GM23248 (cell line): Measurements from ENCODE around the gene EEA1. TPM values are rescaled to one million over a fixed set of nuclear protein-coding genes. Genes with fewer than 3 reads are reported as not detected.
A peak's percentile ranks its signal among the peaks of the same experiment; 100 is the strongest.
"Not testable (repeated sequence)": the region's sequence is repeated elsewhere in the genome, so short reads cannot be mapped to it uniquely, and the experiment has no call there.

Experiments
- DNase-seq: peaks from one replicate; pipeline ENCODE4 v3.0.0-alpha.2; 2015
- H2AFZ ChIP-seq: fragments of 200-600 bp; sonication (generic); 2 replicates; pipeline ENCODE4 v1.6.1; 2016; ENCODE audit warnings: antibody characterized with exemption
- H3F3A ChIP-seq: fragments of 200-600 bp; sonication (generic); 2 replicates; pipeline ENCODE4 v1.6.1; 2016; ENCODE audit warnings: mild to moderate bottlenecking, antibody characterized with exemption, mixed run types; ENCODE audit not compliant: insufficient read depth
- H3K27ac ChIP-seq: fragments of 200-600 bp; sonication (generic); 2 replicates; pipeline ENCODE4 v1.5.1; 2016; ENCODE audit warnings: mild to moderate bottlenecking
- H3K27me3 ChIP-seq: fragments of 200-600 bp; sonication (generic); replicated peaks from 2 replicates; pipeline ENCODE4 v1.6.1; 2016; ENCODE audit warnings: mild to moderate bottlenecking; ENCODE audit not compliant: insufficient read depth
- H3K36me3 ChIP-seq: fragments of 200-600 bp; sonication (generic); 2 replicates; pipeline ENCODE4 v1.6.1; 2016; ENCODE audit warnings: low read depth, mild to moderate bottlenecking
- H3K4me1 ChIP-seq: fragments of 200-600 bp; sonication (generic); 2 replicates; pipeline ENCODE4 v1.6.1; 2016; ENCODE audit warnings: mild to moderate bottlenecking; ENCODE audit not compliant: insufficient read depth
- H3K4me2 ChIP-seq: fragments of 200-600 bp; sonication (generic); one replicate; pipeline ENCODE4 v1.6.1; 2016; ENCODE audit warnings: mild to moderate bottlenecking; ENCODE audit not compliant: unreplicated experiment
- H3K4me3 ChIP-seq: fragments of 200-600 bp; sonication (generic); 2 replicates; pipeline ENCODE4 v1.5.1; 2016; ENCODE audit warnings: mild to moderate bottlenecking
- H3K79me2 ChIP-seq: fragments of 200-600 bp; sonication (generic); 2 replicates; pipeline ENCODE4 v1.6.1; 2016; ENCODE audit warnings: mild to moderate bottlenecking; ENCODE audit not compliant: insufficient read depth
- H3K9ac ChIP-seq: fragments of 200-600 bp; sonication (generic); 2 replicates; pipeline ENCODE4 v1.6.1; 2016; ENCODE audit warnings: mild to moderate bottlenecking
- H3K9me2 ChIP-seq: fragments of 200-600 bp; sonication (generic); 2 replicates; pipeline ENCODE4 v1.6.1; 2016; ENCODE audit warnings: mixed run types, mild to moderate bottlenecking, moderate library complexity; ENCODE audit not compliant: insufficient read depth
- H3K9me3 ChIP-seq: fragments of 200-600 bp; sonication (generic); one replicate; pipeline ENCODE4 v1.6.1; 2017; ENCODE audit warnings: low read depth
- H4K20me1 ChIP-seq: fragments of 200-600 bp; sonication (generic); 2 replicates; pipeline ENCODE4 v1.6.0; 2016; ENCODE audit not compliant: insufficient read depth
- EZH2 ChIP-seq: fragments of 200-600 bp; sonication (generic); IDR thresholded peaks from 2 replicates; pipeline ENCODE4 v1.6.1; 2018; ENCODE audit warnings: antibody characterized with exemption, mild to moderate bottlenecking; ENCODE audit not compliant: insufficient read depth, poor library complexity, severe bottlenecking
- EZH2phosphoT487 ChIP-seq: fragments of 200-600 bp; sonication (generic); IDR thresholded peaks from 2 replicates; pipeline ENCODE4 v1.6.1; 2018; ENCODE audit warnings: antibody characterized with exemption, moderate library complexity, mild to moderate bottlenecking, low read depth; ENCODE audit not compliant: insufficient read depth
- WGBS, 2 experiments: methylation state at CpG; one replicate each; pipeline ENCODE4 v1.1.6; 2015 to 2017; ENCODE audit warnings: low lambda C conversion rate in 2 of 2, low coverage in 1 of 2; ENCODE audit errors: missing lambda C conversion rate in 2 of 2; 5-methylcytosine and 5-hydroxymethylcytosine counted together
- in situ Hi-C: fragments of 300-500 bp; cut with MboI; formaldehyde crosslinking; loops from 2 replicates; pipeline ENCODE4 v1.15.0; 2020
- polyA plus RNA-seq: library from polyadenylated mRNA; unstranded; fragments of >200 nt; fragmentation: Nextera tagmentation; extraction: Ambion mirVana; gene quantifications from 2 replicates; pipeline ENCODE4 v1.2.1, GENCODE V29; 2016
- total RNA-seq: library from RNA; depleted of rRNA; stranded (reverse); fragments of >200 nt; shearing (Covaris generic); gene quantifications from 2 replicates; pipeline ENCODE4 v1.2.3, GENCODE V29; 2014

The EEA1 gene
- total and polyA plus RNA-seq, 2 experiments from 2014 or later, result 17.8 to 55.7 TPM

GRCh38 chr12:92803903-92804302, 125.2 kb downstream of the EEA1 start:
- in situ Hi-C loops, result no loop called here
- Histone ChIP-seq H3K79me2 (no peaks in the 10 kb centered on the region; the same call in 1 of the 2 replicates), H3K27me3 (no peaks in the 10 kb centered on the region), H3K36me3 (peaks cover 57% of the 10 kb centered on the region), H4K20me1 (no peaks in the 10 kb centered on the region), H3F3A (no peaks in the 10 kb centered on the region), H3K27ac (no peak overlapping the region), H3K4me2 (no peak overlapping the region), H2AFZ (no peak overlapping the region), H3K9ac (no peak overlapping the region), H3K4me3 (no peak overlapping the region), H3K9me3 (no peaks in the 10 kb centered on the region), H3K4me1 (no peaks in the 10 kb centered on the region), H3K9me2 (no peaks in the 10 kb centered on the region)
- no peak for DNase-seq
- WGBS, 2 experiments, result 46 to 63% methylated on average over 1 of the region's 1 CpG
- TF ChIP-seq EZH2 (no peak), EZH2phosphoT487 (no peak)

- DNase-seq, result no peak
- no peaks in the 10 kb centered on the region for H3F3A ChIP-seq
- H3K4me2 ChIP-seq, result no peak overlapping the region
- no peaks in the 10 kb centered on the region for H3K9me2 ChIP-seq
- no peaks in the 10 kb centered on the region; the same call in 1 of the 2 replicates for H3K79me2 ChIP-seq
- TF ChIP-seq EZH2phosphoT487 (no peak), EZH2 (no peak)
- in situ Hi-C loops, result no loop called here
- H4K20me1 ChIP-seq, result no peaks in the 10 kb centered on the region
- H3K4me1 ChIP-seq, result no peaks in the 10 kb centered on the region
- H3K27me3 ChIP-seq, result no peaks in the 10 kb centered on the region
- no peak overlapping the region for H3K27ac ChIP-seq
- no peak overlapping the region for H3K4me3 ChIP-seq
- H3K36me3 ChIP-seq, result peaks cover 56% of the 10 kb centered on the region
- no peak overlapping the region for H2AFZ ChIP-seq
- H3K9ac ChIP-seq, result no peak overlapping the region
- WGBS, 2 experiments, result 41 to 45% methylated on average over 3 of the region's 3 CpGs
- no peaks in the 10 kb centered on the region for H3K9me3 ChIP-seq
These were observed 126.2 kb downstream of the EEA1 start for GRCh38 chr12:92802906-92803305.

- H3K27me3 ChIP-seq, result no peaks in the 10 kb centered on the region
- H3K79me2 ChIP-seq, result peaks cover 32% of the 10 kb centered on the region
- TF ChIP-seq EZH2 (no peak), EZH2phosphoT487 (no peak)
- DNase-seq, result peak; percentile 32
- H3K27ac ChIP-seq, result no peak overlapping the region
- H3K9me2 ChIP-seq, result no peaks in the 10 kb centered on the region
- no peak overlapping the region for H3K9ac ChIP-seq
- peaks cover 40% of the 10 kb centered on the region for H3K36me3 ChIP-seq
- H3K4me2 ChIP-seq, result no peak overlapping the region
- no peak overlapping the region for H3K4me3 ChIP-seq
- in situ Hi-C loops, result no loop called here
- H3K9me3 ChIP-seq, result no peaks in the 10 kb centered on the region
- peaks cover 6% of the 10 kb centered on the region for H3K4me1 ChIP-seq
- H2AFZ ChIP-seq, result no peak overlapping the region
- peaks cover 4% of the 10 kb centered on the region; the same call in 1 of the 2 replicates for H3F3A ChIP-seq
- H4K20me1 ChIP-seq, result no peaks in the 10 kb centered on the region
These were observed 132.4 kb downstream of the EEA1 start for GRCh38 chr12:92796650-92797049.

GRCh38 chr12:92794814-92795213, 134.3 kb downstream of the EEA1 start:
- H3K4me3 ChIP-seq, result no peak overlapping the region
- no peak overlapping the region for H3K4me2 ChIP-seq
- no peak overlapping the region for H3K27ac ChIP-seq
- H3K27me3 ChIP-seq, result no peaks in the 10 kb centered on the region
- peaks cover 4% of the 10 kb centered on the region; the same call in 1 of the 2 replicates for H3F3A ChIP-seq
- H3K4me1 ChIP-seq, result peaks cover 6% of the 10 kb centered on the region
- TF ChIP-seq EZH2 (no peak), EZH2phosphoT487 (no peak)
- peaks cover 43% of the 10 kb centered on the region for H3K79me2 ChIP-seq
- peaks cover 27% of the 10 kb centered on the region for H3K36me3 ChIP-seq
- H2AFZ ChIP-seq, result no peak overlapping the region
- in situ Hi-C loops, result no loop called here
- H3K9me2 ChIP-seq, result no peaks in the 10 kb centered on the region
- no peaks in the 10 kb centered on the region for H4K20me1 ChIP-seq
- H3K9me3 ChIP-seq, result no peaks in the 10 kb centered on the region
- no peak for DNase-seq
- H3K9ac ChIP-seq, result no peak overlapping the region

- H3K27ac ChIP-seq, H4K20me1 ChIP-seq: not testable (repeated sequence)
- 94 to 96% methylated on average over 5 of the region's 5 CpGs for WGBS, 2 experiments
These were observed 134.7 kb downstream of the EEA1 start for GRCh38 chr12:92794356-92794755.

More at GRCh38 chr12:92794356-92794755, 134.7 kb downstream of the EEA1 start:
- H3K9me3 ChIP-seq, H3K4me2 ChIP-seq, DNase-seq, H3K9me2 ChIP-seq, H3F3A ChIP-seq, in situ Hi-C loops, H2AFZ ChIP-seq, H3K4me1 ChIP-seq, H3K4me3 ChIP-seq, H3K9ac ChIP-seq, H3K27me3 ChIP-seq: not testable (repeated sequence)
- Histone ChIP-seq H3K36me3 (peaks cover 27% of the 10 kb centered on the region), H3K79me2 (peaks cover 48% of the 10 kb centered on the region)
